NCI-H146 (cell line): ENCODE data around the gene GATB.
"Not testable (repeated sequence)": the region's sequence is repeated elsewhere in the genome, so short reads cannot be mapped to it uniquely, and the experiment has no call there.

Source experiments
- DNase-seq: peaks from one replicate; lab custom pipeline; 2025; lab: John Stamatoyannopoulos, UW

Gene GATB

DNA sequence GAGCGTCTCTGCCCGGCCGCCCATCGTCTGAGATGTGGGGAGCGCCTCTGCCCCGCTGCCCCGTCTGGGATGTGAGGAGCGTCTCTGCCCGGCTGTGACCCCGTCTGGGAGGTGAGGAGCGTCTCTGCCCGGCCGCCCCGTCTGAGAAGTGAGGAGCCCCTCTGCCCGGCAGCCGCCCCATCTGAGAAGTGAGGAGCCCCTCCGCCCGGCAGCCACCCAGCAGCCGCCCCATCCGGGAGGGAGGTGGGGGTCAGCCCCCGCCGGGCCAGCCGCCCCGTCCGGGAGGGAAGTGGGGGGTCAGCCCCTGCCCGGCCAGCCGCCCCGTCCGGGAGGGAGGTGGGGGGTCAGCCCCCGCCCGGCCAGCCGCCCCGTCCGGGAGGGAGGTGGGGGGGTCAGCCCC lies 29.1 kb downstream of the GATB start:
- DNase-seq: not testable (repeated sequence)

- DNase-seq: no peak
These were observed 30.9 kb downstream of the GATB start for GRCh38 chr4:151729731-151730559.

DNA sequence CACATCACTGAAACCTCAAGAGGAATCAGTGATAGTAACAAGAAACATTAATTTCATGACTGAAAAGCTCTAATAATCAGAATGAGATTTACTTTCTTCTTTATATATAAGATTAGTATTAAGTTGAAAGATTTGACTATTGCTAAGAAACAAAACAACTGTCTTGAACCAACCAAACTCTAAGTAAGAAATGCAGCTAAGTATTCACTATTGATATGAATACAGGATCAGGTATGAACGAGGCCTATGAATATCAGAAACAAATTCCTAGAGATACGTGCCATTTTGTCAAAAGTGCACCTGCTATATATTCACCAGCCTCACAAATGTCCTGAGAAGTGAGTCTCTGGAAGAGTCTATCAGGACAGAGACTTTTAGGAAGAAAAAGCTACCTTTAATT lies 32.1 kb downstream of the GATB start:
- no peak for DNase-seq

DNA sequence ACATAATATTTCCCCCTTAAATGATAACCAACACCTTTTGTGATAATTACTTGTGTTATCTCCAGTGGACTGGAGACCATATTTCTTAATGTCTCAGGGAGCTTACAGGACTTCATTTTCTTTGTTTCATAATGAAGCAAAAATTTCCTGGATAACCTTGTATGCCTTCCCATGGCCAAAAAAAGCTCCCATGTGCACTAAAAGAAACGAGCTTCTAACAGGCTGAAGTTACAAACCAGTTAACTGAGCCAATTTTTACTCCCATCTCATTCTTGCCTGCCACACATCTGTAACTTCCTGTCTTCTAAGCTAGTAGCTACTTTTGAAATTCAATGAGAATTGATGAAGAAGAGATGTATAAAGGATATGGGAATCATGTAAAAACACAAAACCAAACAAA lies 32.8 kb downstream of the GATB start:
- no peak for DNase-seq

DNA sequence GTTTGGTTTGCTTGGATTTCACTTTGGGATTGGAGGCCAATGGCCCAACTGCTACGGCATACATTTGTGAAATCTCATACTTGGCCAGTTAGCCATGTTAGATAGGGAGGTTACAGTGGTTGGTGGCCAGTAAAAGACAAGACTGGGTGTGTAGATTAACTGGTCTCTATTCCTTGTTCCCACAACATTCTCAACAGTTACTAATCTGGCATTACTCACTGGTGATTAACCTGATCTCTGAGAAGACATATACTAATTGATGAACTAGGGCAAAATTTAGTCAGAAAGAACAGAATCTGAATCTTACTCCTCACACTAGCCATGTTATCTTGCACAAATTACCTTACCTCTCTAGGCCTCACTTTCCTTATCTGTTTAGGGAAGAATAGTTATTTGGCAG lies 33.4 kb downstream of the GATB start:
- DNase-seq: no peak

DNA sequence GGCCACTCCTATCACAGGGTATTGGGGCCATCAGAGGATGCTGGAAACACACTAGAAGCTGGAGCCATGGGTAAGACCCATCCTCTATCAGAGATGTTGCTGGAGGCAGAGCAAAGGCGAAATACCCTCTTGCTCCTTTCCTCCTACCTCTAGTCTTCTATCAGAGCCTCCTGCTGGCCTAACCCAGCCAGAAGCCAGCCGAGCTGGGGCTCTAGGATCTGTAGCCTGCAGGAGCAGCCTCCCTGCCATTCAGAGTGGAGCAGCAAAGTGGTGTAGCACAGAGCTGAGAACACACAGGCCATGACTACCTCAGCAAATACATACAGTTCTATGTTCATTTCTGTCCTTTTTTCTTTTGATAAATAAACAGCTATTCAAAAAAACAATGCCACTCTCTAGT lies 35.7 kb downstream of the GATB start:
- no peak for DNase-seq

DNA sequence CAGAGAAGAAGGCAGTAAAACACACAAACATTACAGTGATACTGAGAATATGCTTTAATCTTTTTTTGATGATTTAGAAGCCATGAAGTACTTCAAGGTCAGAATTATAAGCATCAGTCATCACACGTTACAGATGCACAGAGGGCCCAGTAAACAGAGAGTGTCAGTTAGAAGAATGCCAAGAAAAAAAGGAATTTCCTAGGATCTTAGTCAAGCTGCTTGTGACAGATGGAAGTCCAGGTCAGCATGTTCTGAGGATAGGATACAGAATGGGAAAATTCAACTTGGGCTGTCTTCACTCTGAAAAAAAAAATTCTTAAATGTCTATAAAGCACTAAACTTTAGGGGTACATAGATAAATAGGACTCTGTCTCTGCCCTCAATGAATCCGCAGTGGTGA lies 38.9 kb downstream of the GATB start:
- no peak for DNase-seq

DNA sequence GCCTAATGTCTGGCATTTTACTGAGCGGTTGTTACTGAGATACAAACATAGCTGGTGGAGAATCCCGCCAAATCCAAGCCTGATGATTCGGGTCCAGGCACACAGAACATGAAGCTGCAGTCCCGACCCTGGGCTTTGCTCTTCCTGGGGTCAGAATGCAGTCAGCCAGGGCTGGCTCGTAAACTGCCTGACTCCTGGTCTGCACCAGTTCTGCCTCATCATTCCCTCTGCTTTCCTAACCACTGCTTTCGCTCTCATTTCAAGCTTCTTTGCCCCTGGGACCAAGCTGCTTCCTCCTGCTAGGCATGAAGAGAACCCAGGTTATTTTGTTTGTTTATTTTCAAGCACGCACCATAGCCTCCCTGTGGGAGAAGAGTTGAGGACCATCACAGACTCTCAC lies 39.3 kb downstream of the GATB start:
- no peak for DNase-seq

GRCh38 chr4:151719956-151720334 lies 40.9 kb downstream of the GATB start:
- no peak for DNase-seq

DNA sequence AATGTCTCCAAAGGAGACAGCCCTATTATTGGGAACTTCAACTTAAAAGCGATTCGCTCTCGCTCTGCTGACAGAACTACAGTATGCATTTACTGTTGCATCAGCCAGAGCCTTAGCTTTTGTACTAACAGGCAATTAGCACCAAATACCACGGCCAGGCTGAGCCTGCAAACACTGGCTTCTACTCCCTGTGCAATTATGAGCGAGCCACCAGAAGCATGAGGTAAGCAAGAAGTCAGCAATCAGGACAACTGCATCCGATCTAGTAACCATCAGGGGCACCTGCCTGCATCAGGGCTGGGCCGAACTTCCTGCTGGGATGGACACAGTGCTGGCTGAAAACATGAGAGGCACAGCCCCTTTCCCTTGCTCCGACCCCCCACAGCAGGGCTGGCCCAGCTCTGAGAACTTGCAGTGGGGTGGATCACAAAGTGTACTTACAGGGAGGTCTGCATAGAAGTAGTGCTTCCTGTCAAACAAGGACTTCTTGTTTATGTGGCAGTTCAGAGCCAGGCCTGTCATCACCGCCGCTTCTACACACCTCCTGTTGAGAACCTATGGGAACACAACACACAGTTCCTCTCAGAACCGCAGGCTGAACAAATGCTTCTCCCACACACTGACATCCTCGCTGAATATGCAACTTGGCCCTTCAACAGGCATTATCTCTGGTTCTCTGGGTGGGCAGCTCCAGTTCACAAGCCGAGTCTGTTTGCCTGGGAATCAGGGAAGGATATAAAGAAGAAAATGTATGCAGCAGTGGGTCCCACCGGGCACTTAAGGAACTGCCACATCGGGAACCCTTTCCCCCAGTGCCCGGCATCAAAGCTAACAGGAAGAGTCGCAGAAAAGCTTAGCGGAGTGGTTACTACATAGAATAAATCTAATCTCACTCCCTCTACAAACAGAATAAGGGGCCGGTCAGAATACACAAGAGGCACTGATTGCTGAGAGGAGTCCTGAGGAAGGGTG lies 41.5 kb downstream of the GATB start:
- peak; percentile 55 for DNase-seq

GRCh38 chr4:151717909-151718628 lies 42.7 kb downstream of the GATB start:
- no peak for DNase-seq

- no peak for DNase-seq
These were observed 43.5 kb downstream of the GATB start for GRCh38 chr4:151717314-151717713.

GRCh38 chr4:151716324-151716723 lies 44.5 kb downstream of the GATB start:
- DNase-seq: no peak

GRCh38 chr4:151715881-151716280 lies 44.9 kb downstream of the GATB start:
- peak; percentile 14 for DNase-seq

GRCh38 chr4:151712777-151713176 lies 48.0 kb downstream of the GATB start:
- peak; percentile 4 for DNase-seq

DNA sequence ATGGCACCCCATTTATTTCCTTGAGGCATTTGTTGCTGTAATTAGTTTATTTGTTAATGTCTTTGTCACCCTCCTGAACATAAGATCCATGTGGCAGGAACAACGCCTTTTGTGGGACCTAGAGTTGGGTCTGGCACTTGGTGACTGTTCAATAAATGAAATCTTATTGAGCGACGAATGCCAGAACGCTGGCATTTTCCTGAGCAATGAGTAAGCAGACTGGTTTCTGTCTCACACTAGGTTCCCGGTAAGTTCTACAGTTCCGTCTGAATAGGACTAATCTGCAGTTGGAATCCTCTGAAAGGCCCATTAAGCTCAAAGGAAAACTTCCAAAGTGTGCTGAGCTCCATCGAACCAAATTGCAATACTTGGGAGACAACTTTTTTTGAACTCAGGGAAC lies 49.2 kb downstream of the GATB start:
- DNase-seq: no peak

DNA sequence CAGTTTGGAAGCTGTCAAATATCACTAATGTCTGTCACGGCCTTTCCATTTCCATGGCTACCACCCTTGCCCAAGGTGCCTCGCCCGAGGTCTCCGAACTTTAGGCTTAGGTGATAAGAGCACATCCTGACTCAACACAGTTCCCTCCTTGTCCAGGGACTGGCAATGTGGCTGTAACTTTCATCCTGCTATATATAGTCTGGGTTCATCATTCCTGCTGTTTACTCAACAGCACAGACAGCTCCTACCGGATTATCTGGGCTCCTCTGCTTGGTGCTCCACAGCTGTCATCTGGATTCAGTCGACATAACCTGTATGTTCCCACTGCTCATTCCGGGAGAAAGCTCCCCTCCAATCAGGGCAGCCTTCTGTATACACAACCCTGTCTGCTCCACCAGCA lies 51.2 kb downstream of the GATB start:
- no peak for DNase-seq

DNA sequence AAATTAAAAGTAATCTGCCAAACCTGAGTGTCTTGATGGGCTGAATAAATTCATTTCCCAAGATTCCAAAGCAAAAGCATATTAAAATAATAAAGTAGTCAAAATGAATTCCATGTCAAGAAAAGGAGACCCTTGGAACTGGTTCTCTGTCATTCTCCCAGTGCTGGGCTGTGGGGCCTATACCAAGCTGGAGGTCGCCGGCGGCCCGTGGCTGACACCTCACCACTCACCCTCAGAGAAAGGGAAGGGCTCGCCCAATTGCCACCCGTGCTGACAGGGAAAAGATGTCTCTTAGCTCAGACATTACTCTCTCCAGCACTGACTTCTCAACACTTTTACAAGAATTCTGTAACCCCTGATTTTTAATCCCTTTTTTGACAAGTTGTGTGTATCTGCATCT lies 51.7 kb downstream of the GATB start:
- DNase-seq: no peak

DNA sequence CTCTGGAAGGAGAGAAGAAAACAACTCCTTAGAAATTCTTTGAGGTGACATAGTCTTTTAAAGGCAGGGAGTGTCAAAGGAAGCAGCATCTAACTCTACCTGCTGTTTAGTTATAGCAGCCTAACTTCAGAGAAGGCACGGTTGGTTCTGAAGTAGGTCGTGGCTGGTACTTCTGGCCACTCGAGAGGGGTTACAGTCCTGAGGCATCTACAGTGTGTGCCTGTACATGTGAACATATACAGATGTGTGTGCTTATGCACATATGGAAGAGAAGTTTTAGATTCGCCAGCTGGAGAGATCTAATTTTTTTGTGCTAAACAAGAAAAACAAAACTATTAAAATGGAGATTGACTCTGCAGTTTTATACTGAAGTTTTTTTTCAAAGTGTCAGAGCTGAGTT lies 52.7 kb downstream of the GATB start:
- DNase-seq: no peak

GRCh38 chr4:151703401-151703800 lies 57.4 kb downstream of the GATB start:
- DNase-seq: no peak

DNA sequence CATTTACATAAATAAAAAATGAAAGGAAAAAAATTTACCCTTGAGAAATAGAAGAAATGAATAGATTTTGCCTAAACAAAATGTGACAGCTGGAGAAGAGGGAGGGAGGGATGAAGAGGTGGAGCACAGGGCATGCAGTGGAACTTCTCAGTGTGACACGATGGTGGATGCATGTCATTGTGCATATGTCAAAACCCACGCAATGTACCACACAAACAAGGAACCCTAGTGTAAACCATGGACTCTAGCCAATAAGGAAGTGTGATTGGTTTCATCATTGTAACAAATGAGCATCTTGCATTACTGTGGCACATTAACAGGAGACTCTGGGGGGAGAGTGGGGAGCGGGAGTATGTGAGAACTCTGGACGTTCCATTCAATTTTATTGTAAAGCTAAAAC lies 58.6 kb downstream of the GATB start:
- no peak for DNase-seq

GRCh38 chr4:151700566-151701316 lies 60.1 kb downstream of the GATB start:
- DNase-seq: no peak
